H4 (cell line): ENCODE data around the gene RNF222. TPM values are rescaled to one million over a fixed set of nuclear protein-coding genes. Genes with fewer than 3 reads are reported as not detected.
"Not testable (repeated sequence)": the region's sequence is repeated elsewhere in the genome, so short reads cannot be mapped to it uniquely, and the experiment has no call there.

ENCODE experiments used
- DNase-seq: peaks from one replicate; pipeline ENCODE4 v3.0.0-alpha.2; 2015; ENCODE audit warnings: low spot score
- total RNA-seq: library from RNA; depleted of rRNA; stranded (reverse); fragments of >200 nt; shearing (Covaris generic); gene quantifications from 2 replicates; pipeline ENCODE4 v1.2.3, GENCODE V29; 2014

The RNF222 gene
- total RNA-seq, 1 experiment from 2014 or later = not detected

- no peak for DNase-seq
These were observed 15.4 kb downstream of the RNF222 start for GRCh38 chr17:8382052-8382879.

GRCh38 chr17:8380049-8380448 lies 17.6 kb downstream of the RNF222 start:
- DNase-seq = no peak

GRCh38 chr17:8378117-8378516 lies 19.5 kb downstream of the RNF222 start:
- DNase-seq = not testable (repeated sequence)

GRCh38 chr17:8377422-8377821 lies 20.2 kb downstream of the RNF222 start:
- DNase-seq = no peak

GRCh38 chr17:8376271-8377067 lies 21.2 kb downstream of the RNF222 start, which contains the start of gene KRABD2:
Gene KRABD2, minus strand, starts transcription at chr17:8376704.
- peak; percentile 83 for DNase-seq

GRCh38 chr17:8375738-8376259 lies 21.8 kb downstream of the RNF222 start:
- DNase-seq = no peak

GRCh38 chr17:8373856-8374255 lies 23.8 kb downstream of the RNF222 start:
- not testable (repeated sequence) for DNase-seq

- DNase-seq = no peak
These were observed 25.2 kb downstream of the RNF222 start for GRCh38 chr17:8372422-8372821.

GRCh38 chr17:8371786-8372185 lies 25.8 kb downstream of the RNF222 start:
- no peak for DNase-seq

GRCh38 chr17:8369944-8370343 lies 27.7 kb downstream of the RNF222 start:
- DNase-seq = no peak

- DNase-seq = no peak
These were observed 29.4 kb downstream of the RNF222 start for GRCh38 chr17:8368193-8368592.

GRCh38 chr17:8366231-8366630 lies 31.4 kb downstream of the RNF222 start:
- DNase-seq = no peak

- no peak for DNase-seq
These were observed 32.5 kb downstream of the RNF222 start for GRCh38 chr17:8365143-8365542.

- no peak for DNase-seq
These were observed 34.8 kb downstream of the RNF222 start for GRCh38 chr17:8362651-8363332.

GRCh38 chr17:8360751-8361150 lies 36.9 kb downstream of the RNF222 start:
- DNase-seq = no peak

- DNase-seq = no peak
These were observed 37.4 kb downstream of the RNF222 start for GRCh38 chr17:8360260-8360659.

- DNase-seq = peak; percentile 21
These were observed 37.9 kb downstream of the RNF222 start for GRCh38 chr17:8359769-8360168.

GRCh38 chr17:8357910-8358309 lies 39.7 kb downstream of the RNF222 start:
- DNase-seq = no peak

GRCh38 chr17:8354236-8354635 lies 43.4 kb downstream of the RNF222 start:
- DNase-seq = no peak

- no peak for DNase-seq
These were observed 43.9 kb downstream of the RNF222 start for GRCh38 chr17:8353736-8354135.

GRCh38 chr17:8350339-8350738 lies 47.3 kb downstream of the RNF222 start:
- DNase-seq = no peak

GRCh38 chr17:8347001-8347400 lies 50.6 kb downstream of the RNF222 start:
- DNase-seq = not testable (repeated sequence)
